ENCODE results near the gene FCER2. TPM values are rescaled to one million over a fixed set of nuclear protein-coding genes. Genes with fewer than 3 reads are reported as not detected.

FCER2 gene
- total and polyA plus RNA-seq, 4 donors, result 0.14 TPM; not detected in 3

DNA sequence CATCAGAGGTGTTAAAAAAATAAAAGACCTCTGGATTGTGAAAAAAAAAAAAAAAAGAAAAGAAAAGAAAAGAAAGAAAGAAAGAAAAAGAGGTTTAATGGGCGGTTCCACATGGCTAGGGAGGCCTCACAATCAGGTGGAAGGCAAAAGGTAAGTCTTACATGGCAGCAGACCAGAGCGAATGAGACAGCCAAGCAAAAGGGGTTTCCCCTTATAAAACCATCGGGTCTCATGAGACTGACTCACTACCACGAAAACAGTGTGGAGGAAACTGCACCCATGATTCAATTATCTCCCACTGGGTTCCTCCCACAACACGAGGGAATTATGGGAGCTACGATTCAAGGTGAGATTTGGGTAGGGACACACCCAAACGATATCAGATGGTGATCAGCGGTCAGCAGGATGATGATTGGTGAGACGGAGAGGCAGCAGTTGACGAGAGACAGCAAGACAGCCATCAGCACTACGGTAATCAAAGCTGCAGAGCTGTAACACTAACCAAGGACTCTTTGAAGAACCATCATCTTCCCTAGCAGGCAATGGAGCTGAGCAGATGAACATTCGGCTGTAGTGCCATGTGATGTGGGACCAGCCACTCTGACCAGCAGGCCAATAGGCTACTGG lies 49.3 kb upstream of the FCER2 start:
- Histone ChIP-seq H3K27ac (ENCODE audit: low read depth in 1 of 2, low read length in 2 of 2) (no peak overlapping the region), H3K4me1 (ENCODE audit: control insufficient read depth in 4 of 4, insufficient read depth in 4 of 4, low read length in 3 of 4) (no peaks in the 10 kb centered on the region), H3K9ac (ENCODE audit: low read depth in 1 of 2, low read length in 2 of 2) (no peak overlapping the region), H3K36me3 (ENCODE audit: control insufficient read depth in 4 of 4, insufficient read depth in 3 of 4, low read depth in 1 of 4, low read length in 3 of 4) (no peaks in the 10 kb centered on the region), H3K9me3 (ENCODE audit: control insufficient read depth in 4 of 4, low read length in 3 of 4) (peaks cover 0 to 3% (median 0%) of the 10 kb centered on the region in 4 donors), H3K4me3 (ENCODE audit: low read depth in 1 of 3, low read length in 3 of 3) (no peak overlapping the region), H3K27me3 (ENCODE audit: control insufficient read depth in 4 of 4, insufficient read depth in 4 of 4, low read length in 3 of 4) (no peaks in the 10 kb centered on the region)
- 73% methylated on average over 12 of the region's 12 CpGs for WGBS
- DNase-seq (ENCODE audit: low spot score), result no peak
- TF ChIP-seq, protein P1, sequence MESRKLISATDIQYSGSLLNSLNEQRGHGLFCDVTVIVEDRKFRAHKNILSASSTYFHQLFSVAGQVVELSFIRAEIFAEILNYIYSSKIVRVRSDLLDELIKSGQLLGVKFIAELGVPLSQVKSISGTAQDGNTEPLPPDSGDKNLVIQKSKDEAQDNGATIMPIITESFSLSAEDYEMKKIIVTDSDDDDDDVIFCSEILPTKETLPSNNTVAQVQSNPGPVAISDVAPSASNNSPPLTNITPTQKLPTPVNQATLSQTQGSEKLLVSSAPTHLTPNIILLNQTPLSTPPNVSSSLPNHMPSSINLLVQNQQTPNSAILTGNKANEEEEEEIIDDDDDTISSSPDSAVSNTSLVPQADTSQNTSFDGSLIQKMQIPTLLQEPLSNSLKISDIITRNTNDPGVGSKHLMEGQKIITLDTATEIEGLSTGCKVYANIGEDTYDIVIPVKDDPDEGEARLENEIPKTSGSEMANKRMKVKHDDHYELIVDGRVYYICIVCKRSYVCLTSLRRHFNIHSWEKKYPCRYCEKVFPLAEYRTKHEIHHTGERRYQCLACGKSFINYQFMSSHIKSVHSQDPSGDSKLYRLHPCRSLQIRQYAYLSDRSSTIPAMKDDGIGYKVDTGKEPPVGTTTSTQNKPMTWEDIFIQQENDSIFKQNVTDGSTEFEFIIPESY (IDR thresholded peaks at IDR 0.05), result no peak
- TF ChIP-seq RXRA (IDR thresholded peaks at IDR 0.05) (no peak), EGR1 (IDR thresholded peaks at IDR 0.05; ENCODE audit: low read depth in 2 of 2) (no peak), FOXA2 (IDR thresholded peaks at IDR 0.05) (no peak), YY1 (IDR thresholded peaks at IDR 0.05) (no peak), GABPA (IDR thresholded peaks at IDR 0.05 in 1 of 2, conservative IDR thresholded peaks at IDR 0.05 in 1 of 2) (no peak), NR2F2 (IDR thresholded peaks at IDR 0.05) (no peak), HNF4G (IDR thresholded peaks at IDR 0.05) (no peak), JUND (IDR thresholded peaks at IDR 0.05) (no peak), RAD21 (IDR thresholded peaks at IDR 0.05) (no peak), HNF4A (conservative IDR thresholded peaks at IDR 0.05) (no peak), FOXA1 (IDR thresholded peaks at IDR 0.05) (no peak), TAF1 (conservative IDR thresholded peaks at IDR 0.05) (no peak)
- TF ChIP-seq, protein P2, sequence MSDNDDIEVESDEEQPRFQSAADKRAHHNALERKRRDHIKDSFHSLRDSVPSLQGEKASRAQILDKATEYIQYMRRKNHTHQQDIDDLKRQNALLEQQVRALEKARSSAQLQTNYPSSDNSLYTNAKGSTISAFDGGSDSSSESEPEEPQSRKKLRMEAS (IDR thresholded peaks at IDR 0.05), result no peak
- TF ChIP-seq, protein P3, sequence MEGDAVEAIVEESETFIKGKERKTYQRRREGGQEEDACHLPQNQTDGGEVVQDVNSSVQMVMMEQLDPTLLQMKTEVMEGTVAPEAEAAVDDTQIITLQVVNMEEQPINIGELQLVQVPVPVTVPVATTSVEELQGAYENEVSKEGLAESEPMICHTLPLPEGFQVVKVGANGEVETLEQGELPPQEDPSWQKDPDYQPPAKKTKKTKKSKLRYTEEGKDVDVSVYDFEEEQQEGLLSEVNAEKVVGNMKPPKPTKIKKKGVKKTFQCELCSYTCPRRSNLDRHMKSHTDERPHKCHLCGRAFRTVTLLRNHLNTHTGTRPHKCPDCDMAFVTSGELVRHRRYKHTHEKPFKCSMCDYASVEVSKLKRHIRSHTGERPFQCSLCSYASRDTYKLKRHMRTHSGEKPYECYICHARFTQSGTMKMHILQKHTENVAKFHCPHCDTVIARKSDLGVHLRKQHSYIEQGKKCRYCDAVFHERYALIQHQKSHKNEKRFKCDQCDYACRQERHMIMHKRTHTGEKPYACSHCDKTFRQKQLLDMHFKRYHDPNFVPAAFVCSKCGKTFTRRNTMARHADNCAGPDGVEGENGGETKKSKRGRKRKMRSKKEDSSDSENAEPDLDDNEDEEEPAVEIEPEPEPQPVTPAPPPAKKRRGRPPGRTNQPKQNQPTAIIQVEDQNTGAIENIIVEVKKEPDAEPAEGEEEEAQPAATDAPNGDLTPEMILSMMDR (IDR thresholded peaks at IDR 0.05; ENCODE audit: low read depth, low read length, missing input control), result no peak
- TF ChIP-seq, protein P4, sequence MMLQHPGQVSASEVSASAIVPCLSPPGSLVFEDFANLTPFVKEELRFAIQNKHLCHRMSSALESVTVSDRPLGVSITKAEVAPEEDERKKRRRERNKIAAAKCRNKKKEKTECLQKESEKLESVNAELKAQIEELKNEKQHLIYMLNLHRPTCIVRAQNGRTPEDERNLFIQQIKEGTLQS (IDR thresholded peaks at IDR 0.05), result no peak
- TF ChIP-seq, protein P5, sequence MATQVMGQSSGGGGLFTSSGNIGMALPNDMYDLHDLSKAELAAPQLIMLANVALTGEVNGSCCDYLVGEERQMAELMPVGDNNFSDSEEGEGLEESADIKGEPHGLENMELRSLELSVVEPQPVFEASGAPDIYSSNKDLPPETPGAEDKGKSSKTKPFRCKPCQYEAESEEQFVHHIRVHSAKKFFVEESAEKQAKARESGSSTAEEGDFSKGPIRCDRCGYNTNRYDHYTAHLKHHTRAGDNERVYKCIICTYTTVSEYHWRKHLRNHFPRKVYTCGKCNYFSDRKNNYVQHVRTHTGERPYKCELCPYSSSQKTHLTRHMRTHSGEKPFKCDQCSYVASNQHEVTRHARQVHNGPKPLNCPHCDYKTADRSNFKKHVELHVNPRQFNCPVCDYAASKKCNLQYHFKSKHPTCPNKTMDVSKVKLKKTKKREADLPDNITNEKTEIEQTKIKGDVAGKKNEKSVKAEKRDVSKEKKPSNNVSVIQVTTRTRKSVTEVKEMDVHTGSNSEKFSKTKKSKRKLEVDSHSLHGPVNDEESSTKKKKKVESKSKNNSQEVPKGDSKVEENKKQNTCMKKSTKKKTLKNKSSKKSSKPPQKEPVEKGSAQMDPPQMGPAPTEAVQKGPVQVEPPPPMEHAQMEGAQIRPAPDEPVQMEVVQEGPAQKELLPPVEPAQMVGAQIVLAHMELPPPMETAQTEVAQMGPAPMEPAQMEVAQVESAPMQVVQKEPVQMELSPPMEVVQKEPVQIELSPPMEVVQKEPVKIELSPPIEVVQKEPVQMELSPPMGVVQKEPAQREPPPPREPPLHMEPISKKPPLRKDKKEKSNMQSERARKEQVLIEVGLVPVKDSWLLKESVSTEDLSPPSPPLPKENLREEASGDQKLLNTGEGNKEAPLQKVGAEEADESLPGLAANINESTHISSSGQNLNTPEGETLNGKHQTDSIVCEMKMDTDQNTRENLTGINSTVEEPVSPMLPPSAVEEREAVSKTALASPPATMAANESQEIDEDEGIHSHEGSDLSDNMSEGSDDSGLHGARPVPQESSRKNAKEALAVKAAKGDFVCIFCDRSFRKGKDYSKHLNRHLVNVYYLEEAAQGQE (IDR thresholded peaks at IDR 0.05), result no peak

All from liver (tissue), 9 donors.